ENCODE data around the gene AP1B1. TPM values are rescaled to one million over a fixed set of nuclear protein-coding genes. Genes with fewer than 3 reads are reported as not detected.
"Not testable (repeated sequence)": the region's sequence is repeated elsewhere in the genome, so short reads cannot be mapped to it uniquely, and the experiment has no call there.

The AP1B1 gene
- total RNA-seq, 1 experiment from 2014 or later: 77.9 TPM

GRCh38 chr22:29427176-29427760 is 38.9 kb upstream of the AP1B1 start:
- POLR2A ChIA-PET: no interaction called here
- Mint-ChIP-seq H3K4me1 (peaks cover 14% of the 10 kb centered on the region), H3K27me3 (ENCODE audit: low read depth) (no peaks in the 10 kb centered on the region), H3K9me3 (no peaks in the 10 kb centered on the region), H3K27ac (no peak overlapping the region), H3K36me3 (no peaks in the 10 kb centered on the region), H3K4me3 (no peak overlapping the region)
- ATAC-seq (no peak), DNase-seq (ENCODE audit: low spot score) (no peak)
- CTCF ChIA-PET: no interaction called here
- TF ChIP-seq KAT7 (CRISPR knock-in tag; IDR thresholded peaks at IDR 0.05; ENCODE audit: borderline replicate concordance) (no peak), EMX1 (CRISPR knock-in tag; IDR thresholded peaks at IDR 0.05) (no peak), MXD4 (CRISPR knock-in tag; IDR thresholded peaks at IDR 0.05; ENCODE audit: borderline replicate concordance) (no peak), RELA (CRISPR knock-in tag; IDR thresholded peaks at IDR 0.05; ENCODE audit: borderline replicate concordance) (no peak), USF1 (CRISPR knock-in tag; IDR thresholded peaks at IDR 0.05) (no peak), MYBL2 (CRISPR knock-in tag; IDR thresholded peaks at IDR 0.05) (no peak), TEAD1 (CRISPR knock-in tag; IDR thresholded peaks at IDR 0.05) (no peak), IRF2 (CRISPR knock-in tag; IDR thresholded peaks at IDR 0.05; ENCODE audit: borderline replicate concordance, low read depth) (no peak)
- TF ChIP-seq, protein P1, sequence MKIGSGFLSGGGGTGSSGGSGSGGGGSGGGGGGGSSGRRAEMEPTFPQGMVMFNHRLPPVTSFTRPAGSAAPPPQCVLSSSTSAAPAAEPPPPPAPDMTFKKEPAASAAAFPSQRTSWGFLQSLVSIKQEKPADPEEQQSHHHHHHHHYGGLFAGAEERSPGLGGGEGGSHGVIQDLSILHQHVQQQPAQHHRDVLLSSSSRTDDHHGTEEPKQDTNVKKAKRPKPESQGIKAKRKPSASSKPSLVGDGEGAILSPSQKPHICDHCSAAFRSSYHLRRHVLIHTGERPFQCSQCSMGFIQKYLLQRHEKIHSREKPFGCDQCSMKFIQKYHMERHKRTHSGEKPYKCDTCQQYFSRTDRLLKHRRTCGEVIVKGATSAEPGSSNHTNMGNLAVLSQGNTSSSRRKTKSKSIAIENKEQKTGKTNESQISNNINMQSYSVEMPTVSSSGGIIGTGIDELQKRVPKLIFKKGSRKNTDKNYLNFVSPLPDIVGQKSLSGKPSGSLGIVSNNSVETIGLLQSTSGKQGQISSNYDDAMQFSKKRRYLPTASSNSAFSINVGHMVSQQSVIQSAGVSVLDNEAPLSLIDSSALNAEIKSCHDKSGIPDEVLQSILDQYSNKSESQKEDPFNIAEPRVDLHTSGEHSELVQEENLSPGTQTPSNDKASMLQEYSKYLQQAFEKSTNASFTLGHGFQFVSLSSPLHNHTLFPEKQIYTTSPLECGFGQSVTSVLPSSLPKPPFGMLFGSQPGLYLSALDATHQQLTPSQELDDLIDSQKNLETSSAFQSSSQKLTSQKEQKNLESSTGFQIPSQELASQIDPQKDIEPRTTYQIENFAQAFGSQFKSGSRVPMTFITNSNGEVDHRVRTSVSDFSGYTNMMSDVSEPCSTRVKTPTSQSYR (CRISPR knock-in tag; IDR thresholded peaks at IDR 0.05): no peak

- ATAC-seq (no peak), DNase-seq (ENCODE audit: low spot score) (no peak)
- ChIA-PET POLR2A (no interaction called here), CTCF (no interaction called here)
- no peaks in the 10 kb centered on the region for H3K36me3 Mint-ChIP-seq
- no peaks in the 10 kb centered on the region for H3K27me3 Mint-ChIP-seq (ENCODE audit: low read depth)
- H3K4me3 Mint-ChIP-seq: no peak overlapping the region
- no peaks in the 10 kb centered on the region for H3K9me3 Mint-ChIP-seq
- TF ChIP-seq, protein P2, sequence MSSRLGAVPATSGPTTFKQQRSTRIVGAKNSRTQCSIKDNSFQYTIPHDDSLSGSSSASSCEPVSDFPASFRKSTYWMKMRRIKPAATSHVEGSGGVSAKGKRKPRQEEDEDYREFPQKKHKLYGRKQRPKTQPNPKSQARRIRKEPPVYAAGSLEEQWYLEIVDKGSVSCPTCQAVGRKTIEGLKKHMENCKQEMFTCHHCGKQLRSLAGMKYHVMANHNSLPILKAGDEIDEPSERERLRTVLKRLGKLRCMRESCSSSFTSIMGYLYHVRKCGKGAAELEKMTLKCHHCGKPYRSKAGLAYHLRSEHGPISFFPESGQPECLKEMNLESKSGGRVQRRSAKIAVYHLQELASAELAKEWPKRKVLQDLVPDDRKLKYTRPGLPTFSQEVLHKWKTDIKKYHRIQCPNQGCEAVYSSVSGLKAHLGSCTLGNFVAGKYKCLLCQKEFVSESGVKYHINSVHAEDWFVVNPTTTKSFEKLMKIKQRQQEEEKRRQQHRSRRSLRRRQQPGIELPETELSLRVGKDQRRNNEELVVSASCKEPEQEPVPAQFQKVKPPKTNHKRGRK (CRISPR knock-in tag; IDR thresholded peaks at IDR 0.05; ENCODE audit: borderline replicate concordance): no peak
- TF ChIP-seq JAZF1 (CRISPR knock-in tag; IDR thresholded peaks at IDR 0.05) (no peak), ERG (CRISPR knock-in tag; IDR thresholded peaks at IDR 0.05) (no peak), ZNF232 (CRISPR knock-in tag; IDR thresholded peaks at IDR 0.05) (no peak), FOXK1 (CRISPR knock-in tag; IDR thresholded peaks at IDR 0.05) (no peak), GRHL2 (CRISPR knock-in tag; IDR thresholded peaks at IDR 0.05; ENCODE audit: insufficient replicate concordance, severe bottlenecking) (no peak), ATF1 (CRISPR knock-in tag; IDR thresholded peaks at IDR 0.05) (no peak)
- TF ChIP-seq, protein P3, sequence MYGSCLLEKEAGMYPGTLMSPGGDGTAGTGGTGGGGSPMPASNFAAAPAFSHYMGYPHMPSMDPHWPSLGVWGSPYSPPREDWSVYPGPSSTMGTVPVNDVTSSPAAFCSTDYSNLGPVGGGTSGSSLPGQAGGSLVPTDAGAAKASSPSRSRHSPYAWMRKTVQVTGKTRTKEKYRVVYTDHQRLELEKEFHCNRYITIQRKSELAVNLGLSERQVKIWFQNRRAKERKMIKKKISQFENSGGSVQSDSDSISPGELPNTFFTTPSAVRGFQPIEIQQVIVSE (CRISPR knock-in tag; IDR thresholded peaks at IDR 0.05; ENCODE audit: borderline replicate concordance): no peak
- TF ChIP-seq, protein P4, sequence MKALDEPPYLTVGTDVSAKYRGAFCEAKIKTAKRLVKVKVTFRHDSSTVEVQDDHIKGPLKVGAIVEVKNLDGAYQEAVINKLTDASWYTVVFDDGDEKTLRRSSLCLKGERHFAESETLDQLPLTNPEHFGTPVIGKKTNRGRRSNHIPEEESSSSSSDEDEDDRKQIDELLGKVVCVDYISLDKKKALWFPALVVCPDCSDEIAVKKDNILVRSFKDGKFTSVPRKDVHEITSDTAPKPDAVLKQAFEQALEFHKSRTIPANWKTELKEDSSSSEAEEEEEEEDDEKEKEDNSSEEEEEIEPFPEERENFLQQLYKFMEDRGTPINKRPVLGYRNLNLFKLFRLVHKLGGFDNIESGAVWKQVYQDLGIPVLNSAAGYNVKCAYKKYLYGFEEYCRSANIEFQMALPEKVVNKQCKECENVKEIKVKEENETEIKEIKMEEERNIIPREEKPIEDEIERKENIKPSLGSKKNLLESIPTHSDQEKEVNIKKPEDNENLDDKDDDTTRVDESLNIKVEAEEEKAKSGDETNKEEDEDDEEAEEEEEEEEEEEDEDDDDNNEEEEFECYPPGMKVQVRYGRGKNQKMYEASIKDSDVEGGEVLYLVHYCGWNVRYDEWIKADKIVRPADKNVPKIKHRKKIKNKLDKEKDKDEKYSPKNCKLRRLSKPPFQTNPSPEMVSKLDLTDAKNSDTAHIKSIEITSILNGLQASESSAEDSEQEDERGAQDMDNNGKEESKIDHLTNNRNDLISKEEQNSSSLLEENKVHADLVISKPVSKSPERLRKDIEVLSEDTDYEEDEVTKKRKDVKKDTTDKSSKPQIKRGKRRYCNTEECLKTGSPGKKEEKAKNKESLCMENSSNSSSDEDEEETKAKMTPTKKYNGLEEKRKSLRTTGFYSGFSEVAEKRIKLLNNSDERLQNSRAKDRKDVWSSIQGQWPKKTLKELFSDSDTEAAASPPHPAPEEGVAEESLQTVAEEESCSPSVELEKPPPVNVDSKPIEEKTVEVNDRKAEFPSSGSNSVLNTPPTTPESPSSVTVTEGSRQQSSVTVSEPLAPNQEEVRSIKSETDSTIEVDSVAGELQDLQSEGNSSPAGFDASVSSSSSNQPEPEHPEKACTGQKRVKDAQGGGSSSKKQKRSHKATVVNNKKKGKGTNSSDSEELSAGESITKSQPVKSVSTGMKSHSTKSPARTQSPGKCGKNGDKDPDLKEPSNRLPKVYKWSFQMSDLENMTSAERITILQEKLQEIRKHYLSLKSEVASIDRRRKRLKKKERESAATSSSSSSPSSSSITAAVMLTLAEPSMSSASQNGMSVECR (CRISPR knock-in tag; IDR thresholded peaks at IDR 0.05; ENCODE audit: borderline replicate concordance): no peak
- no peak overlapping the region for H3K27ac Mint-ChIP-seq
- peaks cover 8% of the 10 kb centered on the region for H3K4me1 Mint-ChIP-seq
These were observed 38.1 kb upstream of the AP1B1 start for GRCh38 chr22:29426476-29426875.

- ATAC-seq; POLR2A ChIA-PET; H3K36me3 Mint-ChIP-seq; H3K9me3 Mint-ChIP-seq; H3K27me3 Mint-ChIP-seq (ENCODE audit: low read depth); H3K4me3 Mint-ChIP-seq; CTCF ChIA-PET; H3K27ac Mint-ChIP-seq; DNase-seq (ENCODE audit: low spot score): not testable (repeated sequence)
- peaks cover 10% of the 10 kb centered on the region for H3K4me1 Mint-ChIP-seq
These were observed 30.3 kb upstream of the AP1B1 start for GRCh38 chr22:29418704-29419103.
